Calu3 (cell line): Measurements from ENCODE around the gene C8G. TPM values are rescaled to one million over a fixed set of nuclear protein-coding genes. Genes with fewer than 3 reads are reported as not detected.

Experiments used
- BruUV-seq: library from RNA; stranded (reverse); fragments of 400-500 nt; replicated peaks from 2 replicates; lab custom pipeline; 2021; lab: Mats Ljungman, UMichigan
- CTCF ChIA-PET: fragments of 300-600 bp; sonication (Branson Sonifier 250); formaldehyde crosslinking; loops from one replicate; lab custom pipeline; 2022; ENCODE audit warnings: antibody characterized with exemption; lab: Charles Lee
- DNase-seq: peaks from one replicate; pipeline ENCODE4 v3.0.0; 2022
- H3K27ac Mint-ChIP-seq: one replicate; pipeline ENCODE4 v1.8.0; 2022; ENCODE audit warnings: mixed read lengths; ENCODE audit not compliant: unreplicated experiment
- H3K27me3 Mint-ChIP-seq: one replicate; pipeline ENCODE4 v1.8.0; 2022; ENCODE audit warnings: mixed read lengths; ENCODE audit not compliant: unreplicated experiment
- H3K36me3 Mint-ChIP-seq: one replicate; pipeline ENCODE4 v1.8.0; 2022; ENCODE audit warnings: mild to moderate bottlenecking, moderate library complexity, mixed read lengths; ENCODE audit not compliant: insufficient read depth, unreplicated experiment
- H3K4me1 Mint-ChIP-seq: one replicate; pipeline ENCODE4 v1.8.0; 2022; ENCODE audit warnings: mild to moderate bottlenecking, low read depth, mixed read lengths; ENCODE audit not compliant: unreplicated experiment
- H3K4me3 Mint-ChIP-seq: one replicate; pipeline ENCODE4 v1.8.0; 2022; ENCODE audit warnings: mild to moderate bottlenecking, low read depth, moderate library complexity, mixed read lengths; ENCODE audit not compliant: unreplicated experiment
- H3K9me3 Mint-ChIP-seq: one replicate; pipeline ENCODE4 v1.8.0; 2022; ENCODE audit warnings: low read depth, mixed read lengths; ENCODE audit not compliant: unreplicated experiment
- CTCF ChIP-seq: fragments of 200-600 bp; IDR thresholded peaks from one replicate; pipeline ENCODE4 v1.8.0; 2022; ENCODE audit warnings: antibody characterized with exemption; ENCODE audit not compliant: unreplicated experiment
- intact Hi-C: fragments of 100-400 bp; cut with micrococcal nuclease; formaldehyde crosslinking; loops from one replicate; pipeline ENCODE4 v1.10.0; 2022; ENCODE audit not compliant: unreplicated experiment
- total RNA-seq: library from RNA; stranded (reverse); gene quantifications from 2 replicates; pipeline ENCODE4 v1.2.3, GENCODE V29; 2022

The C8G gene
- total RNA-seq, 1 experiment from 2014 or later = 3.9 TPM

DNA sequence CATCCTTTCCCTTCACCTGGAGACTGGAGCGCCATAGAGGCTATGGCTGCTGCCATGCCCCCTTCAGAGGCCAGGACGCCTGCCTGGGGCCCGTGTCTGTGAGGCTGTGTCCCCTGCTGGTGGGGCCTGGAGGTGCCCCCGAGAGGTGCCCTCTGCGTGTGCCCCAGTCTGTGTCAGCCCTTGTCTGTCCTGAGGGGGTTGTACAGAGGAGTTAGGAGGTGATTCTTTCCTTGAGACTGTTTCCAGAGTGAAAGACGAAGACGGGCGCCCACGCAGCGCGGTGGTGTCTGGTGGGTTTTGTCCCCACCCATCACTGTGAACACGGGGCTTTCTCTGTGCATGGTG, 34.2 kb upstream of the C8G start:
- H3K4me1 Mint-ChIP-seq = no peaks in the 10 kb centered on the region
- no peaks in the 10 kb centered on the region for H3K27me3 Mint-ChIP-seq
- no peaks in the 10 kb centered on the region for H3K9me3 Mint-ChIP-seq
- no peak overlapping the region for H3K4me3 Mint-ChIP-seq
- no peak for TF ChIP-seq CTCF
- no peak overlapping the region for H3K27ac Mint-ChIP-seq
- CTCF ChIA-PET = no interaction called here
- intact Hi-C loops = no loop called here
- no TSS peak for BruUV-seq
- DNase-seq = no peak
- peaks cover 27% of the 10 kb centered on the region for H3K36me3 Mint-ChIP-seq

GRCh38 chr9:136913701-136914438, 31.2 kb upstream of the C8G start:
- Mint-ChIP-seq H3K4me1 (no peaks in the 10 kb centered on the region), H3K9me3 (no peaks in the 10 kb centered on the region), H3K36me3 (peaks cover 38% of the 10 kb centered on the region), H3K4me3 (no peak overlapping the region), H3K27ac (no peak overlapping the region), H3K27me3 (no peaks in the 10 kb centered on the region)
- no peak for DNase-seq
- no peak for TF ChIP-seq CTCF
- CTCF ChIA-PET = no interaction called here
- BruUV-seq = no TSS peak
- intact Hi-C loops = no loop called here

- Mint-ChIP-seq H3K9me3 (no peaks in the 10 kb centered on the region), H3K4me1 (no peaks in the 10 kb centered on the region), H3K27ac (no peak overlapping the region), H3K27me3 (no peaks in the 10 kb centered on the region), H3K4me3 (no peak overlapping the region), H3K36me3 (peaks cover 44% of the 10 kb centered on the region)
- TF ChIP-seq CTCF = no peak
- BruUV-seq = no TSS peak
- DNase-seq = no peak
- intact Hi-C loops = no loop called here
- CTCF ChIA-PET = no interaction called here
Measured at GRCh38 chr9:136915632-136916329, 29.3 kb upstream of the C8G start.

- H3K27me3 Mint-ChIP-seq = no peaks in the 10 kb centered on the region
- H3K36me3 Mint-ChIP-seq = peaks cover 44% of the 10 kb centered on the region
- no peaks in the 10 kb centered on the region for H3K9me3 Mint-ChIP-seq
- no peak overlapping the region for H3K27ac Mint-ChIP-seq
- BruUV-seq = no TSS peak
- TF ChIP-seq CTCF = no peak
- H3K4me3 Mint-ChIP-seq = no peak overlapping the region
- H3K4me1 Mint-ChIP-seq = no peaks in the 10 kb centered on the region
- no peak for DNase-seq
- CTCF ChIA-PET = no interaction called here
- intact Hi-C loops = no loop called here
Measured at GRCh38 chr9:136916330-136917184, 28.5 kb upstream of the C8G start.
